Measurements from ENCODE around the gene GPR162. TPM values are rescaled to one million over a fixed set of nuclear protein-coding genes. Genes with fewer than 3 reads are reported as not detected.

The GPR162 gene
- total RNA-seq, 1 experiment from 2014 or later = 2.3 TPM

DNA sequence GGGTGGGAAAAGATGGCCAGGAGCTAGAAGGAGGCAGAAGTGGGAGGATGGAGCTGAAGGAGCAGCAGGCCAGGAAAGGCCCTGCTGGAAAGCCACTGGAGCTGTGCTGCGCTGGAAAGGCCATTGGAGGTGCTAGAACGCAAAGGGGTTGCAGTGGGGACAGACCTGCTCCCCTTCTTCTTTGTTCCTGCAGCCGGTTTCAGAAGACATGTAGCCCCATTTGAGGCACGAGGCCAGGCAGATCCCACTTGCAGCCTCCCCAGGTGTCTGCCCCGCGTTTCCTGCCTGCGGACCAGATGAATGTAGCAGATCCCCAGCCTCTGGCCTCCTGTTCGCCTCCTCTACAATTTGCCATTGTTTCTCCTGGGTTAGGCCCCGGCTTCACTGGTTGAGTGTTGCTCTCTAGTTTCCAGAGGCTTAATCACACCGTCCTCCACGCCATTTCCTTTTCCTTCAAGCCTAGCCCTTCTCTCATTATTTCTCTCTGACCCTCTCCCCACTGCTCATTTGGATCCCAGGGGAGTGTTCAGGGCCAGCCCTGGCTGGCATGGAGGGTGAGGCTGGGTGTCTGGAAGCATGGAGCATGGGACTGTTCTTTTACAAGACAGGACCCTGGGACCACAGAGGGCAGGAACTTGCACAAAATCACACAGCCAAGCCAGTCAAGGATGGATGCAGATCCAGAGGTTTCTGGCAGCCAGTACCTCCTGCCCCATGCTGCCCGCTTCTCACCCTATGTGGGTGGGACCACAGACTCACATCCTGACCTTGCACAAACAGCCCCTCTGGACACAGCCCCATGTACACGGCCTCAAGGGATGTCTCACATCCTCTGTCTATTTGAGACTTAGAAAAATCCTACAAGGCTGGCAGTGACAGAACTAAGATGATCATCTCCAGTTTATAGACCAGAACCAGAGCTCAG is 2.3 kb upstream of the GPR162 start:
- Histone ChIP-seq H3K27me3 (ENCODE audit: insufficient read depth, low read length) (peaks cover 6% of the 10 kb centered on the region; the same call in 1 of the 2 replicates), H3K4me2 (ENCODE audit: low read length) (no peak overlapping the region), H3K9ac (ENCODE audit: low read length) (no peak overlapping the region), H3K36me3 (ENCODE audit: control insufficient read depth in 1 of 2, insufficient read depth in 2 of 2, low read length in 2 of 2) (no peaks in the 10 kb centered on the region), H4K20me1 (ENCODE audit: insufficient read depth) (no peaks in the 10 kb centered on the region), H3K4me1 (ENCODE audit: control insufficient read depth in 1 of 2, insufficient read depth in 2 of 2, low read length in 2 of 2) (peaks cover 13 to 24% of the 10 kb centered on the region in 2 experiments), H3K9me2 (ENCODE audit: insufficient read depth) (no peaks in the 10 kb centered on the region), H3K27ac (ENCODE audit: low read depth, low read length) (no peak overlapping the region), H3K79me2 (ENCODE audit: insufficient read depth, low read length) (no peaks in the 10 kb centered on the region), H3K9me3 (ENCODE audit: control insufficient read depth in 1 of 2, insufficient read depth in 1 of 2, low read depth in 1 of 2, low read length in 2 of 2) (no peaks in the 10 kb centered on the region), H3K4me3 (replicated peaks in 1 of 2; ENCODE audit: low read depth in 1 of 2, low read length in 2 of 2) (no peak overlapping the region), H2AFZ (ENCODE audit: low read depth, low read length, poor library complexity, severe bottlenecking) (no peak overlapping the region)
- BruUV-seq (replicated peaks) = no TSS peak
- CTCF ChIA-PET = no interaction called here
- RAD21 ChIA-PET (ENCODE audit: low non-redundant PET in 1 of 2, low total read pairs in 2 of 2, uncharacterized antibody in 2 of 2, unreplicated experiment in 2 of 2) = no interaction called here
- DNase-seq (ENCODE audit: low read depth, low spot score) (no peak), ATAC-seq (no peak)
- intact Hi-C loops (cut with micrococcal nuclease) = no loop called here
- peak; percentile 16 for TF ChIP-seq POLR2A (IDR thresholded peaks at IDR 0.05; ENCODE audit: borderline replicate concordance, extremely low read depth, insufficient read depth, insufficient read length)
- TF ChIP-seq CEBPB (IDR thresholded peaks at IDR 0.05; ENCODE audit: low read depth) = no peak
- TF ChIP-seq SRF (IDR thresholded peaks at IDR 0.05; ENCODE audit: low read depth) = no peak
- no peak for TF ChIP-seq ELF1 (IDR thresholded peaks at IDR 0.05; ENCODE audit: borderline replicate concordance, low read depth)
- POLR2A ChIA-PET = interaction anchor here (0.6 kb wide), 1 partner anchor 211 kb away, joined by 5 read pairs; no protein-coding TSS in a partner anchor

DNA sequence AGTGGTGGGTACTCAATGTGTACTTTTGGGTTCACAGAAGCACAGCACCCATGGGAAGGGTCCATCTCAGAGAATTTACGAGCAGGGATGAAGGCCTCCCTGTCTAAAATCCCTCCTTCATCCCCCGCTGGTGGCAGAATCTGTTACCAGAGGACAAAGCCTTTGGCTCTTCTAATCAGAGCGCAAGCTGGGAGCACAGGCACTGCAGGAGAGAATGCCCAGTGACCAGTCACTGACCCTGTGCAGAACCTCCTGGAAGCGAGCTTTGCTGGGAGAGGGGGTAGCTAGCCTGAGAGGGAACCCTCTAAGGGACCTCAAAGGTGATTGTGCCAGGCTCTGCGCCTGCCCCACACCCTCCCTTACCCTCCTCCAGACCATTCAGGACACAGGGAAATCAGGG is 1.5 kb upstream of the GPR162 start:
- H3K4me2 ChIP-seq (ENCODE audit: low read length) = no peak overlapping the region
- ATAC-seq = no peak
- no peaks in the 10 kb centered on the region for H3K9me3 ChIP-seq (ENCODE audit: control insufficient read depth in 1 of 2, insufficient read depth in 1 of 2, low read depth in 1 of 2, low read length in 2 of 2)
- peaks cover 13 to 25% of the 10 kb centered on the region in 2 experiments for H3K4me1 ChIP-seq (ENCODE audit: control insufficient read depth in 1 of 2, insufficient read depth in 2 of 2, low read length in 2 of 2)
- ChIA-PET POLR2A (no interaction called here), RAD21 (ENCODE audit: low non-redundant PET in 1 of 2, low total read pairs in 2 of 2, uncharacterized antibody in 2 of 2, unreplicated experiment in 2 of 2) (no interaction called here), CTCF (no interaction called here)
- no peak overlapping the region for H2AFZ ChIP-seq (ENCODE audit: low read depth, low read length, poor library complexity, severe bottlenecking)
- no peak overlapping the region for H3K27ac ChIP-seq (ENCODE audit: low read depth, low read length)
- H3K9ac ChIP-seq (ENCODE audit: low read length) = no peak overlapping the region
- no peaks in the 10 kb centered on the region for H4K20me1 ChIP-seq (ENCODE audit: insufficient read depth)
- intact Hi-C loops (cut with micrococcal nuclease) = no loop called here
- TF ChIP-seq EZH2phosphoT487 (IDR thresholded peaks at IDR 0.05; ENCODE audit: borderline replicate concordance) (no peak), POLR2A (IDR thresholded peaks at IDR 0.05; ENCODE audit: borderline replicate concordance, extremely low read depth, insufficient read depth, insufficient read length) (peak; percentile 11), TCF7L2 (IDR thresholded peaks at IDR 0.05; ENCODE audit: borderline replicate concordance, extremely low read depth, insufficient read depth, insufficient read length) (no peak), SIN3A (IDR thresholded peaks at IDR 0.05; ENCODE audit: low read depth) (no peak)
- H3K79me2 ChIP-seq (ENCODE audit: insufficient read depth, low read length) = no peaks in the 10 kb centered on the region
- H3K9me2 ChIP-seq (ENCODE audit: insufficient read depth) = no peaks in the 10 kb centered on the region
- no peak for DNase-seq (ENCODE audit: low read depth, low spot score)
- no TSS peak for BruUV-seq (replicated peaks)
- peaks cover 6% of the 10 kb centered on the region; the same call in 1 of the 2 replicates for H3K27me3 ChIP-seq (ENCODE audit: insufficient read depth, low read length)
- no peak overlapping the region for H3K4me3 ChIP-seq (replicated peaks in 1 of 2; ENCODE audit: low read depth in 1 of 2, low read length in 2 of 2)
- no peaks in the 10 kb centered on the region for H3K36me3 ChIP-seq (ENCODE audit: control insufficient read depth in 1 of 2, insufficient read depth in 2 of 2, low read length in 2 of 2)

All from HCT116 (cell line).